H1 (cell line): ENCODE data around the gene MYLIP. TPM values are rescaled to one million over a fixed set of nuclear protein-coding genes. Genes with fewer than 3 reads are reported as not detected.

Experiments used
- BACH1 ChIP-seq: IDR thresholded peaks from 2 replicates; pipeline ENCODE4 v1.6.1; 2012; ENCODE audit warnings: low read length, improper control_type of control experiment
- KDM4A ChIP-seq: IDR thresholded peaks from one replicate; pipeline ENCODE4 v1.7.1; 2012; ENCODE audit warnings: low read depth, mild to moderate bottlenecking, moderate library complexity, low read length, inconsistent platforms; ENCODE audit not compliant: severe bottlenecking
- MAFK ChIP-seq: IDR thresholded peaks from 2 replicates; pipeline ENCODE4 v1.6.1; 2012; ENCODE audit warnings: low read depth, mild to moderate bottlenecking, improper control_type of control experiment, low read length
- RXRA ChIP-seq: IDR thresholded peaks from 2 replicates; pipeline ENCODE4 v1.6.1; 2011; ENCODE audit warnings: low read depth, mild to moderate bottlenecking, low read length, moderate library complexity; ENCODE audit not compliant: insufficient read depth
- TAF7 ChIP-seq: optimal IDR thresholded peaks from 2 replicates; pipeline ENCODE3; 2011; ENCODE audit warnings: low read depth, mild to moderate bottlenecking, inconsistent platforms, low read length, moderate library complexity, borderline replicate concordance
- polyA plus RNA-seq, 7 experiments: library from polyadenylated mRNA; depleted of rRNA in 3 of 7; stranded (reverse) in 5 of 7; unstranded in 2 of 7; fragments of >200 nt in 5 of 7; fragments of 200-250 nt in 2 of 7; gene quantifications; 1 replicate in 5 of 7; 2 replicates in 1 of 7; 4 replicates in 1 of 7; pipeline versions ENCODE4 v1.2.1 to v1.2.3, GENCODE V29; 2011 to 2013; ENCODE audit warnings: missing spikeins in 2 of 7, mixed read lengths in 2 of 7
- total RNA-seq: library from RNA; stranded (reverse); fragmentation: NEBNext Ultra II Directional; extraction: Animal tissue kit (Norgen Biotek cat#: 25700); gene quantifications from 2 replicates; pipeline ENCODE4 v1.2.1, GENCODE V29; 2021

MYLIP gene
- total and polyA plus RNA-seq, 2 of the 8 experiments (the other 6 are each of a cell fraction or from before 2014, with no cell fraction given) = 21.1 to 26.9 TPM

DNA sequence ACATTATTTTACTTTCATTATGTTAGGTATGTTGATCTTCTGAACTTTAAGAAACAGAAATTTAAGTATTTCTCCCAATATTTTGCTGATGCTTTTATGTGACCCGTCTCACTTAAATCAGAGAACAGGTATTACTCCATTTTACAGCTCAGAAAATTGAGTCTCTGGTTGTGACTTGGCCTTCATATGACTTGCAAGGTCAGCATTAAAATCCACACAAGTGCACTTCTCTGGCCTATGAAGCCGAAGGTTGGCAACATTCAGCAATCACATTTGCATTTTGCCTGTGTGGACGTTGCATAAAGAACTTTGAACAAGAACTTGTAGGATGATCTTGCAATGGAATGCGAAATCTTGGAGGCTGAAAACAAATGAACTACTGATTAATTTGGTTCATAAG, 10.1 kb upstream of the MYLIP start (continued):
- TF ChIP-seq BACH1 = no peak
- no peak for TF ChIP-seq KDM4A
- no peak for TF ChIP-seq TAF7
- no peak; the same call in 1 of the 2 replicates for TF ChIP-seq MAFK
- no peak for TF ChIP-seq RXRA
